Glomerular visceral epithelial cell (primary cell): ENCODE measurements around the gene C4orf33.

ENCODE experiments used
- DNase-seq: peaks from one replicate; pipeline ENCODE4 v3.0.0-alpha.2; 2016; ENCODE audit errors: extremely low spot score

Gene C4orf33

DNA sequence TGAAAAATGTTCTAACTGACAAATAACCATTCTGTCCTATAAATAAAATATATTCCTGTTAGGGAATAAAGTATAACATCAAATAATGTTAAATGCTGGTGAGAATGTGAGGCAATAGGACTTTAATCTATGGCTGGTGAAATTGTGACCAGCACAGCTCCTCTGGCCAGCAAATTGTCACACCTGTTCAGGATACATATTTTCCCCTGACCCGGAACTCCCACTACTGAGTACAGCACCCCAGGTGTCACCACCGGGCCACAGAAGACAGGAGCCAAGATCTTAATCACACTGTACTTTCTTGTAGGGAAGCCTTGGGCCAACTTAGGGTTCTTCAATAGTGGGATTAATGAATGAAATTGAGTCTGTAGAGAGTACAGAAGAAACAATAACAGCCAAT is 33.2 kb downstream of the C4orf33 start:
- no peak for DNase-seq

DNA sequence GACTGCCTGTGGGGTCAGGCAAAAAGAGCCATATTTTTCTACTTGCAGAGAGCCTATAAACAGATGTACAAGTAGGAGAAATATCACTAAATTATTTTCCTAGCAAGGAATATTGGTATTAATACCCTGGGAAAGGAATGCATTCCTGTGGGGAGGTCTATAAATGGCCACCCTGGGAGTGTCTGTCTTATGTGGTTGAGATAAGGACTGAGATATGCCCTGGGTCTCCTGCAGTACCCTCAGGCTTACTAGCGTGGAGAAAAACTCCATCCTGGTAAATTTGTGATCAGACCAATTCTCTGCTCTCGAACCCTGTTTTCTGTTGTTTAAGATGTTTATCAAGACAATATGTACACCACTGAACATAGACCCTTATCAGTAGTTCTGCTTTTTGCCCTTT is 35.4 kb downstream of the C4orf33 start:
- no peak for DNase-seq

GRCh38 chr4:129136433-129136832 is 40.5 kb downstream of the C4orf33 start:
- no peak for DNase-seq

DNA sequence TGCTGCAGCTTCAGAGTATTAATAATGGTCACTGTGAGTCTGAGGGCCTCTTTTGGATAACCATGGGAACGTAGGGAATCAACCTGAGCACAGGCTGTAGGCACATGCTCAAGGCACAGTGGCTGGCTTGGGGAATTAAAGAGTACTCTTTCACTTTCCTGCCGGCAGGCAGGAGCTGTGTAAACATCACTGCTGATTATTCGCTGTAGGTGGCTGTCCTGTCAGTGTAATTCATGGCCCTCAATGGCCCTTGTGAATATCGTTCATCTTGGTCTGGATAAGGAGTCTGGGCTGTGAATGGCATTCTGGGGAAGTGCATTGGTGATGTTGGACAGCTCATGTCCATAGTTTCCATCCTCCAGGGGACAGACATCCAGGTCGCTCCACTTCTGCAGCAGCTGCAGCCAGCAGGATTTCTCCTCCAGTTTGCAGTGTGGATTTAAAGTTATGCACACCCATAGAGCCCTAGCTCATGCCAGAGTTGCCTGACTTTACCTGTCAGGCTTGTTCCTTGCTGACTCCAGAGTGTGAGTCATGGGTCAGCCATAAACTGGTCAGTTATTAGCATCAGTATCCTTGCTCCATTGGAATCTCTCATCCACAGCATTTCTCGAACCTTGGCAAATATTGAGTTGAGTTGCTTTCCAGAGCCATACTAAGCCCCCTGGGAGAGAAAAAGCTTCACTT is 43.0 kb downstream of the C4orf33 start:
- DNase-seq = no peak

GRCh38 chr4:129140521-129140920 is 44.6 kb downstream of the C4orf33 start:
- DNase-seq = no peak

DNA sequence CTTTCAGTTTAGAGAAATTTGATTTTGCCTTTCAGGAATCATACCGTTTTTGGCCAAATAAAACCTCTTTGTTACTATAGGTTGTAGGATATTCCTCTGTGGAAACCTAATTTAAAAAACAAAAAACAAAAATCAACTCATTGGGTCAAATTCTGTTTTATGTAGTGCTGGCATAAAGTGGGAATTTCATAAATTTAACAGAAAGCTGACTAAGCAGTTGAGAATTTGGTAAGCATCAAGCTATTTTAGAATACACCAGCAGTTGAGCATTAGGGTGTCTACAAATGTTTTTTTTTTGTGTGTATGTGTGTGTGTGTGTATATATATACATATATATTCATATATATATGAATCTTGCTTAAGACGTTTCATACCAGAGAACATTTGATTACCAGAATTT is 47.4 kb downstream of the C4orf33 start:
- DNase-seq = no peak

DNA sequence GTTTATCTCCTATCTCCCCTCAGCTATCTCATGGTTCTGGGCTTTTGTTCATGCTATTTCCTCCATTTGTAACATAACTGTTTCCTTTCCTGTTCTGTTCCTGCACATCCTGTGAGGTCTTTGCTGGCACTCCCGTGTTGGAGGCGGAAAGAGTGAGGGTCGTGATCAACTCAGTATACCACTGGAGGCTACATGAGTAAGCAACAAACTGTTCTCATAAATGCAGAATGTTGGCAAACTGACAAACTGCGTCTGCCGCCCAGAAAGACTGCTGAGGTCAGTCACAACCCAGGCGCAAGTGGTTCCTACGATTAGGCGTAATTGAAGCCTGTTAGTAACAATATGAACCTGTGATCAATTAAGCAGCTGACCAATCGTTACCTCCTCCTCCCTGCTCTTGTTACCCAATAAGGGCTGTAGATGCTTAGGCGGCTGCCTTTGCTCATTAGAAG is 48.8 kb downstream of the C4orf33 start:
- no peak for DNase-seq

DNA sequence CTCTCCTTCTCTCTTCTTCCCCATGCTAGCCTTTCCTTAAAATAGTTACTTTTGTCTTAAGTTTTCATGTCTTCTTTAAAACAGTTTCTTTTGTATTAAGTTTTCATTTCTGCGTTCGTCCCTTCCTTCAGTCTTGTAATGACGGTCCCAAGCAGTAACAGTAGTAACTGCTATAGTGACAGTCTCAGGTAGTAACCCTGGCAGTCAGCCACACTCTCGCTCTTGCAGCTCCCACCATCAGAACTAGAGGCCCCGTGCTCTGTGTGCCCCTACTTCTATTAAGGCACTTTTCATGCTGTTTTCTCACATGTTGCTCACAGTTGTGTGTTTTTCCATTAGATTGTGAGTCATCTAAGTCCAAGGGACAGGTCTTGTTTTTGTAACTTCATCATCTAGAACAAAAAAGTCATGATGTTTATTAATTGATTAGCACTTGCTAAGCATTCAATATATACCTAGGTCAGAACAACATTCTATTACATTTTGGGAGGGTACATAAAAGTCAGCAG is 49.3 kb downstream of the C4orf33 start:
- no peak for DNase-seq

GRCh38 chr4:129146639-129147038 is 50.7 kb downstream of the C4orf33 start:
- no peak for DNase-seq

- DNase-seq = no peak
Observed at GRCh38 chr4:129148892-129149291, 52.9 kb downstream of the C4orf33 start.

DNA sequence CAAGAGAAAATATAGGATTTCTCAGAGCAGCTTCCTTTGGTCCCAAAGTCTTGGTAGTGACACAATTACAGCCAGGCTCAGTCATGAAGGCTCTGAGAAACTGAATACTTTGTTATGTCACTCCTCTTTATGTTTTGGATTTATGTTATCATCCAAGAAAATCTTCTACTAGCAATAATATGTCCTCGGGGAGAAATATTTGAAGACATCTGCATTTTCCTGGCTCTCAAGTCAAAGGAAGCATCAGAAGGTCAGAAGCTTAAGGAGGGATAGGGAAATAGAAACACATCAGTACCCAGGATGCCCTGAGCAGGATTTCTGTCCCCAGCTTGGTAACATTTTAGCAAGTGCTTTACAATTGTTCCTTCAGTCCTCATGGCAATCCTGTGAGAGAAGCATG is 54.0 kb downstream of the C4orf33 start:
- no peak for DNase-seq

DNA sequence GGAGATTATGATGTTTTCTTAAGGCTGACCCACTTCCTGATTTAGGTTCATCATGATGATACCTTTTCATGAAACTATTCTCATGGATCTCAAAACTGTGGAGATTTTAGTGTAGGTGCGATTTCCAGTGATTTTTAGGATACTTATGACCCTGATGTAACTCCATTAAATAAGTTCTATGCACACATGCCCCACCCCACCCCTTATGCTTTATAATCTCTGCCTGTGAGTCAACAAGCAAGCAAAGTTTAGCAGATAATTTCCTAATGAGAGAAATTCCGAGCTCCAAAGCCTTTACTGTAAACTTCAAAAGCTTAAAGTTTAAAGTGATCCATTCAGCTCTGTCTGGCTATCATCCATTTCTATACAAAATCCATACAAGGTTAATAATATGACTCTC is 56.4 kb downstream of the C4orf33 start:
- DNase-seq = no peak

- DNase-seq = no peak
Observed at GRCh38 chr4:129153700-129154099, 57.7 kb downstream of the C4orf33 start.

GRCh38 chr4:129162450-129162849 is 66.5 kb downstream of the C4orf33 start:
- DNase-seq = no peak

DNA sequence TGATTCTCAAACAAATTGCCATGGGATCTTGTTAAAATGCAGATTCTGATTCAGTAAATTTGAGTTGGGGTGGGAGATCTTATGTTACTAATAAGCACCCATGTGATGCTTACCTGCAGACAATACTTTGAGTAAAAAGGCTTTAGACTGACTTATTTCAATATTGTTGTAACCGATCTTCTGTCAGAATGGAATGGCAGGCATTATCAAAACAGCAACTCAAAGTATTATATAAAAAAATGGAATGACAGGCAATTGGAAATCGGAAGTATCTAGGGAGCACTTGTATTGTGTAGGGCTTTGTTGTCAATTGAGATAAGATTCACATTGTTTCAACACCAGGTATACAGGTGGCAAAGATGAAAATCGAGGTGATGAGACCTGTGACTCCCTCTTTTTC is 67.5 kb downstream of the C4orf33 start:
- DNase-seq = no peak

DNA sequence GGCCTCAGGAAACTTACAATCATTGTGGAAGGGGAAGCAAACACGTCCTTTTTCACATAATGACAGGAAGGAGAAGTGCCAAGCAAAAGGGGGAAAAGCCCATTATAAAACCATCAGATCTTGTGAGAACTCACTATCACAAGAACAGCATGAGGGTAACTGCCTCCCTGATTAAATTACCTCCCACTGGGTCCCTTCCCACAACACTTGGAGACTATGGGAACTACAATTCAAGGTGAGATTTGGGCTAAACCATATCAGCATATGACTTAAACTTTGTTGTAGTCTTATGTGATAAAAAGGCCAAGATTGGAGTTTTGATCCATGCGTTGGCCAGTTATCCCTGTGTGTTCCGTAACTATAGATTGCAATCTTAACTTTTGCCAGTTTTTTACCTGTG is 68.3 kb downstream of the C4orf33 start:
- no peak for DNase-seq
